GM12875 (cell line): ENCODE data around the gene DMRT3.

Experiments used
- H3K4me3 ChIP-seq: one replicate; pipeline ENCODE4 v1.5.1; 2011; ENCODE audit warnings: low read depth, low read length, control low read depth
- TF ChIP-seq, protein P1 (sequence below): IDR thresholded peaks from 2 replicates; pipeline ENCODE4 v1.5.1; 2011; ENCODE audit warnings: low read depth, mild to moderate bottlenecking, control low read depth, inconsistent platforms, low read length, moderate library complexity, borderline replicate concordance; ENCODE audit not compliant: insufficient read depth

DMRT3 gene

DNA sequence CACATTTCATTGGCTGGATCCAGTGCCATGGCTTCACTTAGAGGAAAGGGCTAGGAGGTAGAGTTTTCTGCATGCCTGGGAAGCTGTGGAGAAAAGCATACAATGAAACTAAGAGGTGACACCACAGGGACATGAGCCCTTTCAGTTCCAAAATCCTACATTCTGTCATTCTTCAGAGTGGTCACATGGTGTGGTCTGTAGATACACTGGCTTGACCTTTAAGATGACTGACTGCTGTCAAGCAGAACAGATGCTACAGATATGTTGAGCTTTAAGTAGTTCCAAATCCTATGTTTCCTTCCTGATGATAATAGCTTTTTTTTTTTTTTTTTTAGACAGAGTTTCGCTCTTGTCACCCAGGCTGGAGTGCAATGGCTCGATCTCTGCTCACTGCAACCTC, 26.2 kb downstream of the DMRT3 start:
- TF ChIP-seq, protein P1, sequence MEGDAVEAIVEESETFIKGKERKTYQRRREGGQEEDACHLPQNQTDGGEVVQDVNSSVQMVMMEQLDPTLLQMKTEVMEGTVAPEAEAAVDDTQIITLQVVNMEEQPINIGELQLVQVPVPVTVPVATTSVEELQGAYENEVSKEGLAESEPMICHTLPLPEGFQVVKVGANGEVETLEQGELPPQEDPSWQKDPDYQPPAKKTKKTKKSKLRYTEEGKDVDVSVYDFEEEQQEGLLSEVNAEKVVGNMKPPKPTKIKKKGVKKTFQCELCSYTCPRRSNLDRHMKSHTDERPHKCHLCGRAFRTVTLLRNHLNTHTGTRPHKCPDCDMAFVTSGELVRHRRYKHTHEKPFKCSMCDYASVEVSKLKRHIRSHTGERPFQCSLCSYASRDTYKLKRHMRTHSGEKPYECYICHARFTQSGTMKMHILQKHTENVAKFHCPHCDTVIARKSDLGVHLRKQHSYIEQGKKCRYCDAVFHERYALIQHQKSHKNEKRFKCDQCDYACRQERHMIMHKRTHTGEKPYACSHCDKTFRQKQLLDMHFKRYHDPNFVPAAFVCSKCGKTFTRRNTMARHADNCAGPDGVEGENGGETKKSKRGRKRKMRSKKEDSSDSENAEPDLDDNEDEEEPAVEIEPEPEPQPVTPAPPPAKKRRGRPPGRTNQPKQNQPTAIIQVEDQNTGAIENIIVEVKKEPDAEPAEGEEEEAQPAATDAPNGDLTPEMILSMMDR = no peak

DNA sequence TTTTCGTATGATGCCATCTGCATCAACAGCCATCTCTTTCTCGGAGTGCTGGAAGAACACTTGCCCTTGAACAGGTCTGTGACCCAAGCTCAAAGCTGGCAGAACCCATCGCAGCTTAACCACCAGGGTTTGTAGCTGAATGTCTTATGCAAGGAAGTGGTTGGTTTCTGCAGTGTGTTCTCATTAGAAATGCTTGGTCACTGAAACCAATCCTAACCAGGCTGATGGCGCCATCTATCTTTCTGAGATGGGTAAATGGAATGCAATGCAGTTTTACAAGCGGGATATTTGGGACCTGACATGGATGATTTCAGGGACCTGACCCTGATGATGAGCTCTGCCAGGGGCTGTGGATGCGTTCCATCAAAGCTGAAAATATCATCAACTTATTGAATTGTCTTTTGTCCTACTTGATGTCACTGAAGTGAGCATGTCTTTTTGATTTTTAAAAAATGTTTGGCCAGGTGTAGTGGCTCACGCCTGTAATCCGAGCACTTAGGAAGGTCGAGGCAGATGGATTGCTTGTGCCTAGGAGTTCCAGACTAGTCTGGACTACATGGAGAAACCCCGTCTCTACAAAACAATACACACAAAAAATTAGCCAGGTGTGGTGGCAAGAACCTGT, 28.7 kb downstream of the DMRT3 start:
- TF ChIP-seq, protein P1 = peak; percentile 65; the same call in 1 of the 2 replicates
- H3K4me3 ChIP-seq = no peak overlapping the region

More for the DNA sequence above, 26.2 kb downstream of the DMRT3 start:
- H3K4me3 ChIP-seq = no peak overlapping the region

DNA sequence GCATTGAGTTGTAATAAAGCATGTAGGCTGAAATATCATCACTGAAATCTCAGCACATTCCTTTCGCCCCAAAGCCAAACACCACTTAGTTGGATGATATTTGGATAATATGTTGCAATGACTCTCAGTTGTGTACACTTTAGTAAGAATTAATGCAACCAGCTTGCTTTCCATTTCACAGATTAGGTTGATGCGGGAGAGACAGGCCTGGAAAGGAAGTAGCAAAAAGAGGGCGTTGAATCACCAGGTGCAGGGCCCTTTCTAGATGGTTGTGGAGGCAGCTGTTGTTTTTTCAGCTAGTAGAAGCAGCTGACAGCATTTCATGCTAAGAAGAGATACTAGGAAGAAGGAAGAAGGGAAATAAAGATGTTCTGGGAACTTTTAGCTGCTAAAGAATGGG, 30.9 kb downstream of the DMRT3 start:
- TF ChIP-seq, protein P1 = no peak
- H3K4me3 ChIP-seq = no peak overlapping the region

DNA sequence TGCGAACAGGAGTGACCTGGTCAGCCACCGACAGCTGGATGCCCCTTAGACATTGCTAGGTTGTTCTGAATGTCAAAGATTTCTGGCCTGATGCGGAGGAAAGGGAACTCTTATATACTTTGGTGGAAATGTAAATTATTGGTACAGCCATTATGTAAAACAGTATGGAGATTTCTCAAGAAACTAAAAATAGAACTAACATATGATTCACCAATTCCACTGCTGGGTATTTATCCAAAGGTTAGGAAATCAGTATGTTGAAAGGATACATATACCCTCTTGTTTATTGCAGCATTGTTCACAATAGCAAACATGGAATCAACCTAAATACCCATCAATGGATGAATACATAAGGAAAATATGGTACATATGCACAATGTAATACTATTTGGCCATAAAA, 31.8 kb downstream of the DMRT3 start:
- TF ChIP-seq, protein P1 = no peak
- no peak overlapping the region for H3K4me3 ChIP-seq

DNA sequence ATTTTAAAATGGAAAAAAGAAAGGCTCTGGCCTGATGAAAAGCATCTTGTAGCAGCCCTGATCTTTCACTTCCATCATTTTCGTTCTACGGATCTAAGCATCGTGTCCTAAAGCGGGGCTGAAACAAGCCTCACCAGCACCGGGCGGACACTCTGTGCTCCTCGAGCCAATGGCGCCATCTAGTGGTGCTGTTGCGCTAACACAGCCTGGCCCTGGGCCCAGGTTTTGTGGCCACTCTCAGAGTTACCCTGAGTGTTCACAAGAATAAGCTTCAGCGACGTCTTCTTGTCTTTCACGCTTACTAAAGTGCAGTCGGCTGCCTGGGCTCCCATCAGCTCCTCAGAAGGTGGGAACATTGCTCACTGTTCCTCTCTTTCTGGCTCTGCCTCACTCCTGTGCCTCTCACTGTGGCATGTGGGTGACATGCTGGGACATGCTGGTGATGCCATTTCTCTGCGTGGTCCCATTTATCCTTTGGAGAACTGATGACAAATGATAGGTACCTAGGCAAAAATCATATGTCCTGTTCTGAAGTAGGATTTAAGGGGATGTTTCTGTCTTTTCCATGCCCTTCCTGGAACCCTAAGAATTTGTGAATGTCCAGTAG, 32.7 kb downstream of the DMRT3 start:
- TF ChIP-seq, protein P1 = peak; percentile 96
- no peak overlapping the region for H3K4me3 ChIP-seq

DNA sequence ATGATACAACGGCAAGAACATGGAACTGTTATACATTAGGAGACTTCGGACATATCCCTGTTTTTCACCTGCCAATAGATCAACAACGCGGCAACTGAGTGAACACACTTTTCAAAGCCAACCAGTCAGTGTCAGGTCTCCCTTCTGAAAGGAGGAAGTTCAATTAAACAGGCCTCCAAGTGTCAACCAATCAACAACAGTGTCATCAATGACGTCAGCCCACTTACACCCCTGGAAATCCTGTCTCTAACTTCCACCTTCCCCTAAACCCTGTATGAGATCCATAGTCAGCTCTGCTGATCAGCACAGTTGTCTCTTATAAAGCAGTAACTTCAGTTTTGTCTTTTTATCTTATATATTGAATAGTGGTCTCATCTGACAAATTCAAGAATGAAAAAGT, 36.6 kb downstream of the DMRT3 start:
- TF ChIP-seq, protein P1 = no peak
- H3K4me3 ChIP-seq = no peak overlapping the region

DNA sequence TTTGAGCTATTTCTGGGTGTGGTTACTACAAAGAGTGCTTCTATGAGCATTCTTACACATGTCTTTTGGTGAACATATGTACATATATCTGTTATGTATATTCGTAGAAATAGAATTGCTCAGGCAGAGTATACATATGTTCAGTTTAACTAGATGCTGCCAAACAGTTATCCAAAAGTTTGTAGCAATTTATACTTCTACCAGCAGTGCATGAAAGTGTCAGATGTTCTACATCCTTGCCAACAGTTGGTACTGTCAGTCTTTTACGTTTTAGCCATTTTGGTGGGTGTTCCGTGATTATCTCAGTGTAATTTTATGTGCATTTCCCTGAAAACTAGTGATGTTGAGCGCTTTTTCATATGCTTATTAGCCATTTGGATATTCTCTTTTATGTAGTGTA, 37.8 kb downstream of the DMRT3 start:
- TF ChIP-seq, protein P1 = no peak

More for the DNA sequence above, 37.8 kb downstream of the DMRT3 start:
- no peak overlapping the region for H3K4me3 ChIP-seq
